ENCODE measurements around the gene MAPK10.
A peak's percentile ranks its signal among the peaks of the same experiment; 100 is the strongest.
"Not testable (repeated sequence)": the region's sequence is repeated elsewhere in the genome, so short reads cannot be mapped to it uniquely, and the experiment has no call there.

Gene MAPK10

GRCh38 chr4:86218746-86219473 is 140.9 kb downstream of the MAPK10 start:
- Histone ChIP-seq H3K4me1 (ENCODE audit: control insufficient read depth, insufficient read depth, low read length) (peaks cover 5% of the 10 kb centered on the region; the same call in 1 of the 2 replicates), H3K4me3 (ENCODE audit: low read depth, low read length) (no peak overlapping the region), H3K27me3 (ENCODE audit: control insufficient read depth, insufficient read depth, low read length) (no peaks in the 10 kb centered on the region), H3K27ac (ENCODE audit: low read depth, low read length) (no peak overlapping the region), H3K36me3 (ENCODE audit: control insufficient read depth, insufficient read depth, low read length) (no peaks in the 10 kb centered on the region), H3K9ac (ENCODE audit: low read depth, low read length) (no peak overlapping the region), H3K9me3 (ENCODE audit: control insufficient read depth, insufficient read depth, low read length) (0 out of 2 replicates have a peak, but pooled peaks cover 1% of the 10 kb centered on the region)

GRCh38 chr4:86203176-86203575 is 156.7 kb downstream of the MAPK10 start:
- no peaks in the 10 kb centered on the region for H3K9me3 ChIP-seq (ENCODE audit: control insufficient read depth, insufficient read depth, low read length)
- peaks cover 12% of the 10 kb centered on the region for H3K4me1 ChIP-seq (ENCODE audit: control insufficient read depth, insufficient read depth, low read length)
- peak overlapping the region; percentile 13 for H3K27ac ChIP-seq (ENCODE audit: low read depth, low read length)
- H3K36me3 ChIP-seq (ENCODE audit: control insufficient read depth, insufficient read depth, low read length) = no peaks in the 10 kb centered on the region
- no peak overlapping the region for H3K9ac ChIP-seq (ENCODE audit: low read depth, low read length)
- no peaks in the 10 kb centered on the region for H3K27me3 ChIP-seq (ENCODE audit: control insufficient read depth, insufficient read depth, low read length)
- H3K4me3 ChIP-seq (ENCODE audit: low read depth, low read length) = no peak overlapping the region

- no peaks in the 10 kb centered on the region for H3K4me1 ChIP-seq (ENCODE audit: control insufficient read depth, insufficient read depth, low read length)
- no peaks in the 10 kb centered on the region for H3K9me3 ChIP-seq (ENCODE audit: control insufficient read depth, insufficient read depth, low read length)
- H3K27me3 ChIP-seq (ENCODE audit: control insufficient read depth, insufficient read depth, low read length) = no peaks in the 10 kb centered on the region
- no peak overlapping the region for H3K9ac ChIP-seq (ENCODE audit: low read depth, low read length)
- H3K36me3 ChIP-seq (ENCODE audit: control insufficient read depth, insufficient read depth, low read length) = no peaks in the 10 kb centered on the region
- H3K27ac ChIP-seq (ENCODE audit: low read depth, low read length) = no peak overlapping the region
- no peak overlapping the region for H3K4me3 ChIP-seq (ENCODE audit: low read depth, low read length)
These were observed 174.2 kb downstream of the MAPK10 start for GRCh38 chr4:86185659-86186058.

GRCh38 chr4:86184901-86185285 is 175.0 kb downstream of the MAPK10 start:
- H3K4me1 ChIP-seq (ENCODE audit: control insufficient read depth, insufficient read depth, low read length) = no peaks in the 10 kb centered on the region
- H3K9me3 ChIP-seq (ENCODE audit: control insufficient read depth, insufficient read depth, low read length) = no peaks in the 10 kb centered on the region
- H3K4me3 ChIP-seq (ENCODE audit: low read depth, low read length) = no peak overlapping the region
- no peaks in the 10 kb centered on the region for H3K36me3 ChIP-seq (ENCODE audit: control insufficient read depth, insufficient read depth, low read length)
- H3K9ac ChIP-seq (ENCODE audit: low read depth, low read length) = no peak overlapping the region
- no peaks in the 10 kb centered on the region for H3K27me3 ChIP-seq (ENCODE audit: control insufficient read depth, insufficient read depth, low read length)
- no peak overlapping the region for H3K27ac ChIP-seq (ENCODE audit: low read depth, low read length)

GRCh38 chr4:86184216-86184900 is 175.5 kb downstream of the MAPK10 start:
- Histone ChIP-seq H3K9me3 (ENCODE audit: control insufficient read depth, insufficient read depth, low read length) (no peaks in the 10 kb centered on the region), H3K36me3 (ENCODE audit: control insufficient read depth, insufficient read depth, low read length) (no peaks in the 10 kb centered on the region), H3K9ac (ENCODE audit: low read depth, low read length) (no peak overlapping the region), H3K4me3 (ENCODE audit: low read depth, low read length) (no peak overlapping the region), H3K4me1 (ENCODE audit: control insufficient read depth, insufficient read depth, low read length) (no peaks in the 10 kb centered on the region), H3K27ac (ENCODE audit: low read depth, low read length) (no peak overlapping the region), H3K27me3 (ENCODE audit: control insufficient read depth, insufficient read depth, low read length) (no peaks in the 10 kb centered on the region)

- Histone ChIP-seq H3K9ac (ENCODE audit: low read depth, low read length) (no peak overlapping the region), H3K9me3 (ENCODE audit: control insufficient read depth, insufficient read depth, low read length) (no peaks in the 10 kb centered on the region), H3K4me1 (ENCODE audit: control insufficient read depth, insufficient read depth, low read length) (no peaks in the 10 kb centered on the region), H3K27me3 (ENCODE audit: control insufficient read depth, insufficient read depth, low read length) (no peaks in the 10 kb centered on the region), H3K27ac (ENCODE audit: low read depth, low read length) (no peak overlapping the region), H3K36me3 (ENCODE audit: control insufficient read depth, insufficient read depth, low read length) (no peaks in the 10 kb centered on the region), H3K4me3 (ENCODE audit: low read depth, low read length) (no peak overlapping the region)
These were observed 178.3 kb downstream of the MAPK10 start for GRCh38 chr4:86181585-86181984.

- H3K4me3 ChIP-seq (ENCODE audit: low read depth, low read length) = no peak overlapping the region
- H3K27ac ChIP-seq (ENCODE audit: low read depth, low read length) = no peak overlapping the region
- H3K4me1 ChIP-seq (ENCODE audit: control insufficient read depth, insufficient read depth, low read length) = no peaks in the 10 kb centered on the region
- no peaks in the 10 kb centered on the region for H3K36me3 ChIP-seq (ENCODE audit: control insufficient read depth, insufficient read depth, low read length)
- H3K9me3 ChIP-seq (ENCODE audit: control insufficient read depth, insufficient read depth, low read length) = no peaks in the 10 kb centered on the region
- H3K27me3 ChIP-seq (ENCODE audit: control insufficient read depth, insufficient read depth, low read length) = no peaks in the 10 kb centered on the region
- H3K9ac ChIP-seq (ENCODE audit: low read depth, low read length) = no peak overlapping the region
These were observed 181.6 kb downstream of the MAPK10 start for GRCh38 chr4:86178211-86178610.

GRCh38 chr4:86174506-86174905 is 185.3 kb downstream of the MAPK10 start:
- Histone ChIP-seq H3K4me1 (ENCODE audit: control insufficient read depth, insufficient read depth, low read length) (no peaks in the 10 kb centered on the region), H3K4me3 (ENCODE audit: low read depth, low read length) (no peak overlapping the region), H3K36me3 (ENCODE audit: control insufficient read depth, insufficient read depth, low read length) (no peaks in the 10 kb centered on the region), H3K9ac (ENCODE audit: low read depth, low read length) (no peak overlapping the region), H3K27me3 (ENCODE audit: control insufficient read depth, insufficient read depth, low read length) (no peaks in the 10 kb centered on the region), H3K27ac (ENCODE audit: low read depth, low read length) (no peak overlapping the region), H3K9me3 (ENCODE audit: control insufficient read depth, insufficient read depth, low read length) (no peaks in the 10 kb centered on the region)

GRCh38 chr4:86168335-86168734 is 191.5 kb downstream of the MAPK10 start:
- H3K4me3 ChIP-seq (ENCODE audit: low read depth, low read length); H3K4me1 ChIP-seq (ENCODE audit: control insufficient read depth, insufficient read depth, low read length); H3K9me3 ChIP-seq (ENCODE audit: control insufficient read depth, insufficient read depth, low read length); H3K27me3 ChIP-seq (ENCODE audit: control insufficient read depth, insufficient read depth, low read length); H3K36me3 ChIP-seq (ENCODE audit: control insufficient read depth, insufficient read depth, low read length); H3K9ac ChIP-seq (ENCODE audit: low read depth, low read length); H3K27ac ChIP-seq (ENCODE audit: low read depth, low read length): not testable (repeated sequence)

- Histone ChIP-seq H3K27ac (ENCODE audit: low read depth, low read length) (no peak overlapping the region), H3K36me3 (ENCODE audit: control insufficient read depth, insufficient read depth, low read length) (no peaks in the 10 kb centered on the region), H3K4me1 (ENCODE audit: control insufficient read depth, insufficient read depth, low read length) (peaks cover 6% of the 10 kb centered on the region; the same call in 1 of the 2 replicates), H3K9me3 (ENCODE audit: control insufficient read depth, insufficient read depth, low read length) (no peaks in the 10 kb centered on the region), H3K27me3 (ENCODE audit: control insufficient read depth, insufficient read depth, low read length) (no peaks in the 10 kb centered on the region), H3K4me3 (ENCODE audit: low read depth, low read length) (no peak overlapping the region), H3K9ac (ENCODE audit: low read depth, low read length) (no peak overlapping the region)
These were observed 199.4 kb downstream of the MAPK10 start for GRCh38 chr4:86160426-86160825.

- Histone ChIP-seq H3K27me3 (ENCODE audit: control insufficient read depth, insufficient read depth, low read length) (no peaks in the 10 kb centered on the region), H3K9ac (ENCODE audit: low read depth, low read length) (no peak overlapping the region), H3K9me3 (ENCODE audit: control insufficient read depth, insufficient read depth, low read length) (no peaks in the 10 kb centered on the region), H3K27ac (ENCODE audit: low read depth, low read length) (no peak overlapping the region), H3K36me3 (ENCODE audit: control insufficient read depth, insufficient read depth, low read length) (no peaks in the 10 kb centered on the region), H3K4me1 (ENCODE audit: control insufficient read depth, insufficient read depth, low read length) (peaks cover 6% of the 10 kb centered on the region; the same call in 1 of the 2 replicates), H3K4me3 (ENCODE audit: low read depth, low read length) (no peak overlapping the region)
These were observed 200.6 kb downstream of the MAPK10 start for GRCh38 chr4:86159216-86159615.

Data from HUES48 (cell line).